OCI-LY7 (cell line): Measurements from ENCODE around the gene LEUTX.

Experiments used
- EZH2phosphoT487 ChIP-seq: fragments of 200-600 bp; sonication (generic); IDR thresholded peaks from 2 replicates; pipeline ENCODE4 v1.6.1; 2018; ENCODE audit warnings: low read depth, borderline replicate concordance, mild to moderate bottlenecking, mixed run types, antibody characterized with exemption, low read length, moderate library complexity, mixed read lengths
- TF ChIP-seq, protein P1 (sequence below): fragments of 200-600 bp; sonication (generic); conservative IDR thresholded peaks from 2 replicates; pipeline ENCODE4 v1.5.1; 2014; ENCODE audit warnings: mild to moderate bottlenecking, antibody characterized with exemption, low read length, moderate library complexity, mixed read lengths

DNA sequence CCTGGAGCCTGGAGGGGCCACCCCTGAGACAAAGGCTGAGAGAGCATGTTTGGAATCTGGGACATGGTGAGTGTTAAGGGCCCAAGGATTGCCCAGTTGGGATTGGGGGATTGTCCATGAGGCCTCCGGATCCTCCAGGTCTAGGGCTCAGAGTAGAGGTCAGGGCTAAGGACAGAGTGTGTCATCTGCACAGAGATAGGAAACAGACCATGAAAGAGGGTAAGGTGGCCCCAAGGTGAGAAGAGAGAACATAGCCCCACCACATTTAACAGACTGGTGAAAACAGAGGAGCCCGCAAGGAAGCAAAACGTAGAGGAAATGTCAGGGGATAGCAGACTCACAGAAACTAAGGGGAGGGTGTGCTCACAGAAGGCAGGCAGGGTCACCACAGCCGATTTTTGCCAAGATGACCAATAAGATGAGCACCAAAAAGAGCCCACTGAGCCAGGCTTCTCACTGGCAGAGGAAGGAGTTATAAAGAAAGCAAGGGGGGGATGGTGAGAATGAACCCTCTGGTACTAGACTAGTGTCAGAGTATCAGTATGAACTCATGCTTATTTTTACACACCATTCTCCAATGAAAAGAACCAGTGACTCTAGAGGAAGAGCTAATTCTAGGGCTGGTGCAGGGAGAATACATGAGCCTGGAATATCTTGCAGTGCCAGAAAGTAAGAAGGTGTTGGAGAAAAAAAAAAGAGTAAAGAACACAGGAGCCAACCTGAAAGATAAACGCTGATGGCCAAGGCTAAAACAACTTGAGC is 37.8 kb downstream of the LEUTX start:
- TF ChIP-seq, protein P1, sequence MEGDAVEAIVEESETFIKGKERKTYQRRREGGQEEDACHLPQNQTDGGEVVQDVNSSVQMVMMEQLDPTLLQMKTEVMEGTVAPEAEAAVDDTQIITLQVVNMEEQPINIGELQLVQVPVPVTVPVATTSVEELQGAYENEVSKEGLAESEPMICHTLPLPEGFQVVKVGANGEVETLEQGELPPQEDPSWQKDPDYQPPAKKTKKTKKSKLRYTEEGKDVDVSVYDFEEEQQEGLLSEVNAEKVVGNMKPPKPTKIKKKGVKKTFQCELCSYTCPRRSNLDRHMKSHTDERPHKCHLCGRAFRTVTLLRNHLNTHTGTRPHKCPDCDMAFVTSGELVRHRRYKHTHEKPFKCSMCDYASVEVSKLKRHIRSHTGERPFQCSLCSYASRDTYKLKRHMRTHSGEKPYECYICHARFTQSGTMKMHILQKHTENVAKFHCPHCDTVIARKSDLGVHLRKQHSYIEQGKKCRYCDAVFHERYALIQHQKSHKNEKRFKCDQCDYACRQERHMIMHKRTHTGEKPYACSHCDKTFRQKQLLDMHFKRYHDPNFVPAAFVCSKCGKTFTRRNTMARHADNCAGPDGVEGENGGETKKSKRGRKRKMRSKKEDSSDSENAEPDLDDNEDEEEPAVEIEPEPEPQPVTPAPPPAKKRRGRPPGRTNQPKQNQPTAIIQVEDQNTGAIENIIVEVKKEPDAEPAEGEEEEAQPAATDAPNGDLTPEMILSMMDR = no peak
- no peak for TF ChIP-seq EZH2phosphoT487
